HCT116 (cell line): ENCODE measurements around the gene SGIP1. TPM values are rescaled to one million over a fixed set of nuclear protein-coding genes. Genes with fewer than 3 reads are reported as not detected.

Source experiments
- ATAC-seq: fragments of 200-7000 bp; cut with Tn5 transposase; 2 replicates; pipeline ENCODE4 v1.9.1; 2020; ENCODE audit warnings: mild to moderate bottlenecking, moderate library complexity
- BruUV-seq: library from RNA; stranded (reverse); fragments of 400-500 nt; replicated peaks from 2 replicates; lab custom pipeline; 2021; lab: Mats Ljungman, UMichigan
- CTCF ChIA-PET: fragments of 300-600 bp; sonication (Branson Sonifier 250); formaldehyde crosslinking; loops from one replicate; lab custom pipeline; 2021; ENCODE audit warnings: antibody characterized with exemption; lab: Charles Lee
- POLR2A ChIA-PET: fragments of 300-600, 350-600 bp; sonication (Branson Sonifier 250); formaldehyde crosslinking; loops from one replicate; lab custom pipeline; 2021; ENCODE audit warnings: antibody characterized with exemption; lab: Charles Lee
- RAD21 ChIA-PET, 2 experiments: fragments of 300-600 bp; sonication (Branson Sonifier 250); formaldehyde crosslinking; loops; one replicate each; lab custom pipeline; 2023; ENCODE audit warnings: low total read pairs in 2 of 2; ENCODE audit not compliant: uncharacterized antibody in 2 of 2, unreplicated experiment in 2 of 2, low non-redundant PET in 1 of 2; lab: Charles Lee
- DNase-seq: peaks from one replicate; pipeline ENCODE4 v3.0.0-alpha.2; 2010; ENCODE audit warnings: low read depth, low spot score
- H2AFZ ChIP-seq: fragments of 200-600 bp; shearing (Covaris generic), sonication (generic); 2 replicates; pipeline ENCODE4 v1.6.1; 2017; ENCODE audit warnings: low read depth, mixed run types, mixed read lengths, antibody characterized with exemption, low read length; ENCODE audit not compliant: poor library complexity, severe bottlenecking
- H3K27ac ChIP-seq: 2 replicates; pipeline ENCODE4 v1.5.1; 2012; ENCODE audit warnings: low read depth, low read length
- H3K27me3 ChIP-seq: fragments of 200-600 bp; sonication (generic); 2 replicates; pipeline ENCODE4 v1.6.1; 2016; ENCODE audit warnings: mixed run types, low read length, mixed read lengths; ENCODE audit not compliant: insufficient read depth
- H3K36me3 ChIP-seq, 2 experiments: fragments of 200-500 bp in 1 of 2; fragments of 200-600 bp in 1 of 2; sonication (Bioruptor generic) in 1 of 2; sonication (generic) in 1 of 2; 2 replicates each; pipeline versions ENCODE4 v1.5.1 to v1.6.1; 2014 to 2016; ENCODE audit warnings: low read length in 2 of 2, inconsistent platforms in 1 of 2, mixed read lengths in 1 of 2, mixed run types in 1 of 2; ENCODE audit not compliant: insufficient read depth in 2 of 2, control insufficient read depth in 1 of 2
- H3K4me1 ChIP-seq, 2 experiments: fragments of 200-600 bp in 1 of 2; sonication (generic) in 1 of 2; 2 replicates each; pipeline versions ENCODE4 v1.5.1 to v1.6.1; 2012 to 2017; ENCODE audit warnings: low read length in 2 of 2, inconsistent platforms in 1 of 2, mild to moderate bottlenecking in 1 of 2, mixed read lengths in 1 of 2, mixed run types in 1 of 2, moderate library complexity in 1 of 2; ENCODE audit not compliant: insufficient read depth in 2 of 2, control insufficient read depth in 1 of 2
- H3K4me2 ChIP-seq: fragments of 200-600 bp; sonication (generic); 2 replicates; pipeline ENCODE4 v1.6.1; 2017; ENCODE audit warnings: mixed run types, low read length, mixed read lengths
- H3K4me3 ChIP-seq, 2 experiments: fragments of 200-600 bp in 1 of 2; sonication (generic) in 1 of 2; replicated peaks in 1 of 2; 2 replicates each; pipeline ENCODE4 v1.5.1; 2011 to 2016; ENCODE audit warnings: low read length in 2 of 2, control low read depth in 1 of 2, low read depth in 1 of 2, mild to moderate bottlenecking in 1 of 2, mixed read lengths in 1 of 2, mixed run types in 1 of 2
- H3K79me2 ChIP-seq: fragments of 200-600 bp; sonication (generic); 2 replicates; pipeline ENCODE4 v1.6.1; 2017; ENCODE audit warnings: mild to moderate bottlenecking, mixed run types, low read length, moderate library complexity, mixed read lengths; ENCODE audit not compliant: insufficient read depth
- H3K9ac ChIP-seq: fragments of 200-600 bp; sonication (generic); 2 replicates; pipeline ENCODE4 v1.6.1; 2016; ENCODE audit warnings: low read length, mixed read lengths
- H3K9me2 ChIP-seq: fragments of 200-600 bp; sonication (generic), shearing (Covaris generic); 2 replicates; pipeline ENCODE4 v1.6.1; 2017; ENCODE audit warnings: mixed run types, mild to moderate bottlenecking, moderate library complexity; ENCODE audit not compliant: insufficient read depth
- H3K9me3 ChIP-seq, 2 experiments: fragments of 200-500 bp in 1 of 2; fragments of 200-600 bp in 1 of 2; sonication (Bioruptor generic) in 1 of 2; sonication (generic) in 1 of 2; 2 replicates each; pipeline ENCODE4 v1.6.1; 2014 to 2017; ENCODE audit warnings: low read length in 2 of 2, mixed read lengths in 2 of 2, inconsistent platforms in 1 of 2, low read depth in 1 of 2, mild to moderate bottlenecking in 1 of 2, mixed run types in 1 of 2, moderate library complexity in 1 of 2; ENCODE audit not compliant: control insufficient read depth in 1 of 2, insufficient read depth in 1 of 2
- H4K20me1 ChIP-seq: fragments of 200-600 bp; sonication (generic), shearing (Covaris generic); 2 replicates; pipeline ENCODE4 v1.6.1; 2017; ENCODE audit warnings: mixed run types, mild to moderate bottlenecking, moderate library complexity; ENCODE audit not compliant: insufficient read depth
- CBX3 ChIP-seq: IDR thresholded peaks from 2 replicates; pipeline ENCODE4 v1.6.1; 2012; ENCODE audit warnings: low read depth
- ELF1 ChIP-seq: IDR thresholded peaks from 2 replicates; pipeline ENCODE4 v1.6.1; 2012; ENCODE audit warnings: low read depth, borderline replicate concordance
- EZH2phosphoT487 ChIP-seq: fragments of 200-600 bp; IDR thresholded peaks from 2 replicates; pipeline ENCODE4 v1.6.1; 2018; ENCODE audit warnings: antibody characterized with exemption, borderline replicate concordance
- FOSL1 ChIP-seq: IDR thresholded peaks from 2 replicates; pipeline ENCODE4 v1.6.1; 2012; ENCODE audit warnings: low read depth
- POLR2A ChIP-seq: IDR thresholded peaks from 2 replicates; pipeline ENCODE4 v1.7.0; 2011; ENCODE audit warnings: borderline replicate concordance; ENCODE audit not compliant: insufficient read depth, insufficient read length; ENCODE audit errors: extremely low read depth
- RAD21 ChIP-seq: IDR thresholded peaks from 2 replicates; pipeline ENCODE4 v1.6.1; 2012; ENCODE audit warnings: low read depth, mild to moderate bottlenecking
- SIN3A ChIP-seq: IDR thresholded peaks from 2 replicates; pipeline ENCODE4 v1.6.1; 2012; ENCODE audit warnings: low read depth
- SP1 ChIP-seq: IDR thresholded peaks from 2 replicates; pipeline ENCODE4 v1.6.1; 2012; ENCODE audit warnings: low read depth
- SRF ChIP-seq: IDR thresholded peaks from 2 replicates; pipeline ENCODE4 v1.6.1; 2012; ENCODE audit warnings: low read depth
- TCF7L2 ChIP-seq: IDR thresholded peaks from 2 replicates; pipeline ENCODE4 v1.7.0; 2011; ENCODE audit warnings: borderline replicate concordance, inconsistent platforms; ENCODE audit not compliant: insufficient read depth, insufficient read length; ENCODE audit errors: extremely low read depth
- ZNF274 ChIP-seq: fragments of 200-500 bp; sonication (Bioruptor generic); IDR thresholded peaks from 2 replicates; pipeline ENCODE4 v1.6.1; 2014; ENCODE audit warnings: mild to moderate bottlenecking, low read depth, low read length, inconsistent platforms
- intact Hi-C: fragments of 100-400 bp; cut with micrococcal nuclease; formaldehyde crosslinking; loops from 2 replicates; pipeline ENCODE4 v1.10.0; 2022
- total RNA-seq: library from RNA; stranded (reverse); gene quantifications from one replicate; pipeline ENCODE4 v1.2.1, GENCODE V29; 2021; ENCODE audit not compliant: unreplicated experiment
- TF ChIP-seq, protein P1 (sequence below), 3 experiments: fragments of 200-600 bp in 1 of 3; sonication (generic) in 1 of 3; IDR thresholded peaks in 2 of 3; conservative IDR thresholded peaks in 1 of 3; 2 replicates each; pipeline ENCODE4 v1.5.1; 2012 to 2017; ENCODE audit warnings: low read depth in 2 of 3, low read length in 2 of 3, antibody characterized with exemption in 1 of 3, borderline replicate concordance in 1 of 3, control low read depth in 1 of 3, mild to moderate bottlenecking in 1 of 3, mixed read lengths in 1 of 3, mixed run types in 1 of 3, moderate library complexity in 1 of 3; ENCODE audit not compliant: insufficient read depth in 1 of 3
- TF ChIP-seq, protein P2 (sequence below): IDR thresholded peaks from 2 replicates; pipeline ENCODE4 v1.6.1; 2012
- TF ChIP-seq, protein P3 (sequence below): IDR thresholded peaks from 2 replicates; pipeline ENCODE4 v1.6.1; 2012

Gene SGIP1
- total RNA-seq, 1 experiment from 2014 or later = 0.15 TPM

DNA sequence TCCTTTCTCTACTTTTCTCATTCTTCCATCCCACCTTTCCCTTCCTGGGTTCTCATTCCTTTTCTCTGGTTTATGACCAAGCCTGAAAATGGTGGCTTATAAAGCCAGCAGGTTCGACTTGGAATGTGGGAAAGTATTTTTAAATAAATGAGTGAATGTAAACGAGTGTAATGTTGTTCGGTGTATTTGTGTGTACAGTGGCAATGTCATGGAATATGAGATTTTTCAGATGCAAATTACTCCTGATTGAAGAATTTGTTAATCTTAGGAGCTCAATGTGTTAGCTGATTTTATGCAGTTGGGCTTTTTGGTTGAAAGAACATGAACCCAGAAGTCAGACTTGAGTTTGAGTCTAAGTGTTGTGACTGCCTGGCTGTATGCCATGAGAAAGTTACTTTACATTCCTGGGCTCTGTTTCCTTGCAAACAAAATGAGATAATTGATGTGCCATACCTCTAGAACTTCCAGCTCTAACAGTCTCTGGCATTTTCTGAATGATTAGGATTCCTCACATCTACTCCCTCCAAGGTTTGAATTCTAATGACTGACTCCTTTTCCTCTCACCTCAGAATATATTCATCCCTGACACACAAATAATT lies 6.6 kb downstream of the SGIP1 start:
- TF ChIP-seq, protein P1, sequence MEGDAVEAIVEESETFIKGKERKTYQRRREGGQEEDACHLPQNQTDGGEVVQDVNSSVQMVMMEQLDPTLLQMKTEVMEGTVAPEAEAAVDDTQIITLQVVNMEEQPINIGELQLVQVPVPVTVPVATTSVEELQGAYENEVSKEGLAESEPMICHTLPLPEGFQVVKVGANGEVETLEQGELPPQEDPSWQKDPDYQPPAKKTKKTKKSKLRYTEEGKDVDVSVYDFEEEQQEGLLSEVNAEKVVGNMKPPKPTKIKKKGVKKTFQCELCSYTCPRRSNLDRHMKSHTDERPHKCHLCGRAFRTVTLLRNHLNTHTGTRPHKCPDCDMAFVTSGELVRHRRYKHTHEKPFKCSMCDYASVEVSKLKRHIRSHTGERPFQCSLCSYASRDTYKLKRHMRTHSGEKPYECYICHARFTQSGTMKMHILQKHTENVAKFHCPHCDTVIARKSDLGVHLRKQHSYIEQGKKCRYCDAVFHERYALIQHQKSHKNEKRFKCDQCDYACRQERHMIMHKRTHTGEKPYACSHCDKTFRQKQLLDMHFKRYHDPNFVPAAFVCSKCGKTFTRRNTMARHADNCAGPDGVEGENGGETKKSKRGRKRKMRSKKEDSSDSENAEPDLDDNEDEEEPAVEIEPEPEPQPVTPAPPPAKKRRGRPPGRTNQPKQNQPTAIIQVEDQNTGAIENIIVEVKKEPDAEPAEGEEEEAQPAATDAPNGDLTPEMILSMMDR (IDR thresholded peaks at IDR 0.05 in 2 of 3, conservative IDR thresholded peaks at IDR 0.05 in 1 of 3; ENCODE audit: borderline replicate concordance in 1 of 3, insufficient read depth in 1 of 3, low read depth in 2 of 3, low read length in 2 of 3) = no peak
- TF ChIP-seq FOSL1 = no peak
- TF ChIP-seq SRF = no peak
- TF ChIP-seq, protein P2, sequence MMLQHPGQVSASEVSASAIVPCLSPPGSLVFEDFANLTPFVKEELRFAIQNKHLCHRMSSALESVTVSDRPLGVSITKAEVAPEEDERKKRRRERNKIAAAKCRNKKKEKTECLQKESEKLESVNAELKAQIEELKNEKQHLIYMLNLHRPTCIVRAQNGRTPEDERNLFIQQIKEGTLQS = no peak
- no peak for TF ChIP-seq CBX3
- no peak for TF ChIP-seq ZNF274
- TF ChIP-seq POLR2A = no peak
- no peak for TF ChIP-seq SP1
- TF ChIP-seq RAD21 = no peak
- TF ChIP-seq, protein P3, sequence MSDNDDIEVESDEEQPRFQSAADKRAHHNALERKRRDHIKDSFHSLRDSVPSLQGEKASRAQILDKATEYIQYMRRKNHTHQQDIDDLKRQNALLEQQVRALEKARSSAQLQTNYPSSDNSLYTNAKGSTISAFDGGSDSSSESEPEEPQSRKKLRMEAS = no peak
- TF ChIP-seq SIN3A = no peak
- TF ChIP-seq EZH2phosphoT487 = no peak
- no peak for TF ChIP-seq TCF7L2
- no peak for TF ChIP-seq ELF1
- TF ChIP-seq, all 23 proteins: peak for 0
- BruUV-seq = no TSS peak
- peak overlapping the region; percentile 8 for H2AFZ ChIP-seq
- H3K9me2 ChIP-seq = peaks cover 3% of the 10 kb centered on the region; the same call in 1 of the 2 replicates
- no peaks in the 10 kb centered on the region for H3K79me2 ChIP-seq
- no peaks in the 10 kb centered on the region for H3K27me3 ChIP-seq
- no peak for DNase-seq
- no peaks in the 10 kb centered on the region for H3K9me3 ChIP-seq
- H3K4me3 ChIP-seq = no peak overlapping the region
- H3K9ac ChIP-seq = no peak overlapping the region
- H4K20me1 ChIP-seq = no peaks in the 10 kb centered on the region
- RAD21 ChIA-PET = no interaction called here
- H3K27ac ChIP-seq = no peak overlapping the region
- peaks cover 21 to 51% of the 10 kb centered on the region in 2 experiments for H3K4me1 ChIP-seq
- ATAC-seq = no peak
- H3K36me3 ChIP-seq = no peaks in the 10 kb centered on the region
- no peak overlapping the region for H3K4me2 ChIP-seq
- POLR2A ChIA-PET = no interaction called here
- intact Hi-C loops = no loop called here
- CTCF ChIA-PET = no interaction called here
